Duodenal mucosa (tissue), 2 donors: ENCODE results near the gene DAP.

Experiments used
- H3K27ac ChIP-seq: one replicate; pipeline ENCODE4 v1.7.0; 2013; ENCODE audit warnings: low read depth, low read length
- H3K27me3 ChIP-seq, 2 donors: one replicate each; pipeline ENCODE4 v1.7.0; 2013; ENCODE audit warnings: low read length in 2 of 2, control low read depth in 1 of 2; ENCODE audit not compliant: insufficient read depth in 2 of 2, control insufficient read depth in 1 of 2
- H3K36me3 ChIP-seq, 2 donors: one replicate each; pipeline ENCODE4 v1.7.0; 2013; ENCODE audit warnings: low read length in 2 of 2, control low read depth in 1 of 2; ENCODE audit not compliant: insufficient read depth in 2 of 2, control insufficient read depth in 1 of 2
- H3K4me1 ChIP-seq, 2 donors: one replicate each; pipeline ENCODE4 v1.7.0; 2013; ENCODE audit warnings: low read length in 2 of 2, control low read depth in 1 of 2; ENCODE audit not compliant: insufficient read depth in 2 of 2, control insufficient read depth in 1 of 2
- H3K4me3 ChIP-seq, 2 donors: one replicate each; pipeline ENCODE4 v1.7.0; 2013; ENCODE audit warnings: low read length in 2 of 2, low read depth in 1 of 2
- H3K9ac ChIP-seq, 2 donors: one replicate each; pipeline ENCODE4 v1.7.0; 2013; ENCODE audit warnings: low read length in 2 of 2, low read depth in 1 of 2
- H3K9me3 ChIP-seq, 2 donors: one replicate each; pipeline ENCODE4 v1.7.0; 2013; ENCODE audit warnings: low read length in 2 of 2, control low read depth in 1 of 2; ENCODE audit not compliant: control insufficient read depth in 1 of 2

DAP gene

GRCh38 chr5:10695759-10696543, 65.1 kb downstream of the DAP start:
- Histone ChIP-seq H3K9me3 (no peaks in the 10 kb centered on the region), H3K27ac (no peak overlapping the region), H3K36me3 (peaks cover 4 to 17% of the 10 kb centered on the region in 2 donors), H3K4me3 (no peak overlapping the region), H3K27me3 (no peaks in the 10 kb centered on the region), H3K4me1 (peaks cover 3 to 8% of the 10 kb centered on the region in 2 donors), H3K9ac (no peak overlapping the region)

- H3K9me3 ChIP-seq, result no peaks in the 10 kb centered on the region
- peaks cover 0 to 8% of the 10 kb centered on the region in 2 donors for H3K4me1 ChIP-seq
- H3K4me3 ChIP-seq, result no peak overlapping the region
- H3K27me3 ChIP-seq, result no peaks in the 10 kb centered on the region
- peaks cover 4 to 17% of the 10 kb centered on the region in 2 donors for H3K36me3 ChIP-seq
- H3K27ac ChIP-seq, result no peak overlapping the region
- H3K9ac ChIP-seq, result no peak overlapping the region
Observed at GRCh38 chr5:10695055-10695649, 65.9 kb downstream of the DAP start.

- Histone ChIP-seq H3K27ac (no peak overlapping the region), H3K9me3 (no peaks in the 10 kb centered on the region), H3K36me3 (peaks cover 9 to 28% of the 10 kb centered on the region in 2 donors), H3K27me3 (no peaks in the 10 kb centered on the region), H3K4me3 (no peak overlapping the region), H3K9ac (no peak overlapping the region), H3K4me1 (peaks cover 0 to 8% of the 10 kb centered on the region in 2 donors)
Observed at GRCh38 chr5:10691826-10692785, 68.9 kb downstream of the DAP start.

- Histone ChIP-seq H3K27ac (no peak overlapping the region), H3K27me3 (no peaks in the 10 kb centered on the region)
Observed at GRCh38 chr5:10690460-10691440, 70.3 kb downstream of the DAP start.

GRCh38 chr5:10689391-10690081, 71.5 kb downstream of the DAP start:
- Histone ChIP-seq H3K36me3 (peaks cover 9 to 30% of the 10 kb centered on the region in 2 donors), H3K27ac (no peak overlapping the region), H3K9me3 (no peaks in the 10 kb centered on the region)

More at GRCh38 chr5:10690460-10691440, 70.3 kb downstream of the DAP start:
- H3K4me3 ChIP-seq, result no peak overlapping the region
- H3K9ac ChIP-seq, result no peak overlapping the region
- no peaks in the 10 kb centered on the region for H3K9me3 ChIP-seq
- H3K36me3 ChIP-seq, result peaks cover 9 to 31% of the 10 kb centered on the region in 2 donors
- peaks cover 0 to 7% of the 10 kb centered on the region in 2 donors for H3K4me1 ChIP-seq

GRCh38 chr5:10688651-10689171, 72.3 kb downstream of the DAP start:
- Histone ChIP-seq H3K36me3 (peaks cover 9 to 22% of the 10 kb centered on the region in 2 donors), H3K4me3 (no peak overlapping the region), H3K27ac (no peak overlapping the region), H3K4me1 (no peaks in the 10 kb centered on the region), H3K27me3 (no peaks in the 10 kb centered on the region), H3K9ac (no peak overlapping the region), H3K9me3 (no peaks in the 10 kb centered on the region)

More at GRCh38 chr5:10689391-10690081, 71.5 kb downstream of the DAP start:
- H3K27me3 ChIP-seq, result no peaks in the 10 kb centered on the region
- no peak overlapping the region for H3K9ac ChIP-seq
- no peak overlapping the region for H3K4me3 ChIP-seq
- H3K4me1 ChIP-seq, result no peaks in the 10 kb centered on the region

- no peaks in the 10 kb centered on the region for H3K27me3 ChIP-seq
- H3K27ac ChIP-seq, result no peak overlapping the region
- H3K9ac ChIP-seq, result no peak overlapping the region
- no peaks in the 10 kb centered on the region for H3K4me1 ChIP-seq
- H3K36me3 ChIP-seq, result peaks cover 16 to 33% of the 10 kb centered on the region in 2 donors
- no peak overlapping the region for H3K4me3 ChIP-seq
- no peaks in the 10 kb centered on the region for H3K9me3 ChIP-seq
Observed at GRCh38 chr5:10686890-10687289, 74.1 kb downstream of the DAP start.

- Histone ChIP-seq H3K4me1 (no peaks in the 10 kb centered on the region), H3K9ac (no peak overlapping the region), H3K27ac (no peak overlapping the region), H3K9me3 (no peaks in the 10 kb centered on the region), H3K27me3 (no peaks in the 10 kb centered on the region), H3K4me3 (no peak overlapping the region), H3K36me3 (peaks cover 27 to 50% of the 10 kb centered on the region in 2 donors)
Observed at GRCh38 chr5:10685115-10685521, 75.9 kb downstream of the DAP start.
